ENCODE measurements around the gene DPH7. TPM values are rescaled to one million over a fixed set of nuclear protein-coding genes. Genes with fewer than 3 reads are reported as not detected.

Gene DPH7
- total RNA-seq, 6 experiments from 2014 or later = 9.2 to 17.8 (median 11.8) TPM

GRCh38 chr9:137606734-137607138 lies 28.0 kb upstream of the DPH7 start:
- TF ChIP-seq CTCF (IDR thresholded peaks at IDR 0.05) = no peak
- no peak for TF ChIP-seq POLR2A (IDR thresholded peaks at IDR 0.05)
- ATAC-seq (no peak), DNase-seq (peak in 1 of 3 donors; percentile 52)
- no peaks in the 10 kb centered on the region for H3K27me3 ChIP-seq
- WGBS (ENCODE audit: insufficient coverage, low coverage, low lambda C conversion rate, missing lambda C conversion rate) = 2% methylated on average over 8 of the region's 13 CpGs
- H3K36me3 ChIP-seq = no peaks in the 10 kb centered on the region
- no peaks in the 10 kb centered on the region for H3K9me3 ChIP-seq
- peaks cover 0 to 31% (median 3%) of the 10 kb centered on the region in 4 donors for H3K4me1 ChIP-seq
- intact Hi-C loops (cut with DNase I) = no loop called here
- peak overlapping the region in 1 of 3 donors; percentile 68 for H3K27ac ChIP-seq
- H3K4me3 ChIP-seq = peak overlapping the region; percentile 68 to 82 (median 71)

- intact Hi-C loops (cut with DNase I) = no loop called here
- H3K36me3 ChIP-seq = no peaks in the 10 kb centered on the region
- H3K9me3 ChIP-seq = no peaks in the 10 kb centered on the region
- peak; percentile 67 to 79 (median 77) for DNase-seq
- peak; percentile 6 to 31 (median 20) for ATAC-seq
- TF ChIP-seq CTCF (IDR thresholded peaks at IDR 0.05) = no peak
- no peak for TF ChIP-seq POLR2A (IDR thresholded peaks at IDR 0.05)
- H3K27me3 ChIP-seq = no peaks in the 10 kb centered on the region
- H3K27ac ChIP-seq = peak overlapping the region; percentile 26 to 70 (median 68)
- 24% methylated on average over 5 of the region's 57 CpGs for WGBS (ENCODE audit: insufficient coverage, low coverage, low lambda C conversion rate, missing lambda C conversion rate)
- H3K4me1 ChIP-seq = peaks cover 0 to 31% (median 3%) of the 10 kb centered on the region in 4 donors
- H3K4me3 ChIP-seq = peak overlapping the region; percentile 68 to 82 (median 71)
Observed at GRCh38 chr9:137606005-137606621, 27.4 kb upstream of the DPH7 start.

- no peaks in the 10 kb centered on the region for H3K36me3 ChIP-seq
- peak within 1 kb of the TSS; percentile 26 to 70 (median 68) for H3K27ac ChIP-seq
- peak within 1 kb of the TSS; percentile 68 to 82 (median 71) for H3K4me3 ChIP-seq
- no peaks in the 10 kb centered on the region for H3K27me3 ChIP-seq
- no peaks in the 10 kb centered on the region for H3K9me3 ChIP-seq
- TF ChIP-seq CTCF (IDR thresholded peaks at IDR 0.05) = no peak
- TF ChIP-seq POLR2A (IDR thresholded peaks at IDR 0.05) = peak; percentile 87
- ATAC-seq = peak; percentile 80 to 90 (median 85)
- H3K4me1 ChIP-seq = peaks cover 0 to 31% (median 3%) of the 10 kb centered on the region in 4 donors
- intact Hi-C loops (cut with DNase I) = no loop called here
- WGBS (ENCODE audit: insufficient coverage, low coverage, low lambda C conversion rate, missing lambda C conversion rate) = 0% methylated on average over 17 of the region's 111 CpGs
- DNase-seq = peak; percentile 95 to 97 (median 97)
Observed at GRCh38 chr9:137605121-137606004, 26.6 kb upstream of the DPH7 start, which contains the start of gene ARRDC1. Gene ARRDC1 (plus strand): TSS chr9:137605686. CDS start chr9:137605718, 32 bp downstream.

- no peaks in the 10 kb centered on the region for H3K27me3 ChIP-seq
- ATAC-seq (no peak), DNase-seq (no peak)
- 10% methylated on average over 22 of the region's 49 CpGs for WGBS (ENCODE audit: insufficient coverage, low coverage, low lambda C conversion rate, missing lambda C conversion rate)
- intact Hi-C loops (cut with DNase I) = no loop called here
- TF ChIP-seq CTCF (IDR thresholded peaks at IDR 0.05) (no peak), POLR2A (IDR thresholded peaks at IDR 0.05) (no peak)
- H3K9me3 ChIP-seq = no peaks in the 10 kb centered on the region
- no peak overlapping the region for H3K27ac ChIP-seq
- H3K4me3 ChIP-seq = peak overlapping the region; percentile 43 to 58 (median 44)
- no peaks in the 10 kb centered on the region for H3K36me3 ChIP-seq
- peaks cover 0 to 30% (median 3%) of the 10 kb centered on the region in 4 donors for H3K4me1 ChIP-seq
Observed at GRCh38 chr9:137604345-137605086, 25.8 kb upstream of the DPH7 start.
